ENCODE results near the gene CAPN11.

The CAPN11 gene

DNA sequence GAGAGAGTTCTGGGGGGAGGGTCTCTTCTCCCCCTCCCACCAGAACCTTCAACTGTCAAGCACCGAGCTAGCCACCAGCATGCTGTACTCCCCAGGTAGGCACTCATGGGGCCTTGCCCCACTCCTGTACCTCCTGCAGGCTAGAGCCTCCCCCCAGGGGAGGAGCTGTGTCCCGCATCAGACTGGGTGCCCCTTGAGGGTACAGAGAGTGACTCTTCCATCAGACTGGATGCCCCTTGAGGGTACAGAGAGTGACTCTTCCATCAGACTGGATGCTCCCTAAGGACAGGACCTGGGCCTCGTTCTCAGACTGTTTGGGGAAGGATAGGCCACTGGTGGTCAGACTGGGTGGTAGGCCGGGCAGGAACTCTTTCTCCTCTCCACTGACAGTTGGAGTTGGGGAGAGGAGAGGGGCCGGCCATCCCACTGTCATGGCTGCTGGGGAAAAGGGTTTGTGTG, at the start of gene CAPN11:
Gene CAPN11, plus strand, starts transcription at position 51 of the 459 bp plus-strand sequence. Its CDS starts 29 bp downstream, at position 80.
- DNase-seq, result no peak

GRCh38 chr6:44109212-44109611, 49.4 kb upstream of the CAPN11 start:
- no peak for DNase-seq

DNA sequence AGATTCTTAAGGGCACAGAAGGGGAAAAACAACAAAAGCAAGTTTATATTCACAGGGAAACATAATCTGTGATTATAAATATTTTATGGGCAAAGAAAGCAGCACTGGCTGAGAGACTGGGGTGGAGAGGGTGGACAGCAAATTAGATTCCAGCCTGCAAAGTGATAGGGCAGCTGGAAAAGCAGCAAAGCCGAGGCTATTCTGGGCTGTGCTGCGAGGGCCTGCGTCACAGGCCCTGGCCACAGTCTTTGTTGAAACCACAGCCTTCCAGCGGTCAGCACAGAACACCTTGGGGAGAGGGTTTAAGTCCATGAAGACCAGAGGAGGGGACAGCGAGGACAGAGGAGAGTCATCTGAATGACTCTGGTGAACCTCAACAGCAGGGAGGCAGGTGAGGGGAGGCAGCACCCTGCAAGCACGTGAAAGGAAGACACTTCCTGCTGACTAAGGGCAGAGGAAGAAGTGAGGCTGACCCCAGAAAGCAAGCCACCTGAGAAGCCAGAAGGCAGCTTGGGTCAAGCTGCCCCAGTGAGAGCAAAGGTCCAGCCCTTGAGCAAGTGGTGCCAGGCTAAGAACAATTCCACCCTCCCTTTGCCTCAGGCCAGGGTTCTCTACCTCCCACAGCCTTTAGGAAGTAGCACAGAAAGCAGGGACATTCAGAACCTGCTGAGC, 48.5 kb upstream of the CAPN11 start:
- DNase-seq, result no peak

DNA sequence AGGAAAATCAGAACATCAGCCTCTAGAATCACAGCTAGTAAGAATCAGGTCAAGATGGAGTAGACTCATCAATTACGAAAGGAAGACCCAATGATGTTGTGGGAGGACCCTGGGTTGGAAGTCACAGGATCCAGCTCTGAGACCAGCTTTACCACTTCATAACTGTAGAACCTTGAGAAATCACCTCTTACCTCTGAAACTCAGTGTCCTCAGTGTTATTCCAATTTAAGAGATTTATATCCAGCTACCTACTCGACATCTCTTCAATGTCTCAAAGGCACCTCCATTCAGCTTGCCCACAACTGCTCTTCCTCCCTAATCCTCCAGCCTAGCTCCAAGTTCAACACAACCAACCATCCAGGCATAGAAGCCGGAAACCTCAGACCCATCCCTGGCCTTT, 47.7 kb upstream of the CAPN11 start:
- DNase-seq, result no peak

DNA sequence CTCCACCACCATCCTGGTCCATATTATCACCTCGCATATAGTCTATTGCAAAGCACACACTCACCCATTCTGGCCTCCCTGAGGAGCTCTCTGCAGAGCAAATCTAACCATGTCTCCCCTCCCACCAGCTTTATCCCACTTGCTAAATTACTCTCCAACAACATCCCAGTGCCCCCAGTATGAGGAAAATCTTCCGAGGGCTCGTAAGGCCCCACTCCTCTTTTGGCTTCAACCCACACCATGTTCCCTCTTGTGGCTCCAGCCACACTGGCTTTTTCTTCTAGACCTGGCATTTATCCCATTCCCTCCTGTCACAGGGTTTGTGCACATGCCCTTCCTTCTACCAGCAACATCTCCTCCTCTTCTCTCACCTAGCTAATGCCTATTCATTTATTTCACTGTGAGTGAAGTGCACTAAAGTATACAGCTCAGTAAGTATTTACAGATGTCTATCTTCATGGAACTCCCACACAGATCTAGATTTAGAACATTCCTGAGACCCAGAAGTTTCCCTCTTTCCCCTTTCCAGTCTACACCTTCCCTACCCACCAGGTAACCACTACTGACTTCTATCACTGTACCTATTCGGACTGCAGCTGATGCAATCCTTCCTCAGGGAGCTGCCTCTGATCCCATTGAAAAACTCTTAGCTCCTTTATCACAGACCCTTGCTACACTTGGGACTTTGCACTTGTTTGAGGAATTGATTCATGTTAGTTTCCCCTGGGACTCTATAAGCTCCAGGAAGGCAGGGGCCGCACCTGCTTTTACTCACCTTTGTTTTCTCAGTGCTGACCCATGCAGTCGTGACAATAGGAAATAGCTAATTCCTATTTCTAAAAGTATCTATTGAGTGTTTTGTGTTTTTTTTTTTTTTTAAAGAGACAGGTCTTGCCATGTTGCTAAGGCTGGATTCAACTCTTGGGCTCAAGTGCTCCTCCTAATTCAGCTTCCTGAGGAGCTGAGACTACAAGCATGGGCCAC, 46.9 kb upstream of the CAPN11 start:
- no peak for DNase-seq

DNA sequence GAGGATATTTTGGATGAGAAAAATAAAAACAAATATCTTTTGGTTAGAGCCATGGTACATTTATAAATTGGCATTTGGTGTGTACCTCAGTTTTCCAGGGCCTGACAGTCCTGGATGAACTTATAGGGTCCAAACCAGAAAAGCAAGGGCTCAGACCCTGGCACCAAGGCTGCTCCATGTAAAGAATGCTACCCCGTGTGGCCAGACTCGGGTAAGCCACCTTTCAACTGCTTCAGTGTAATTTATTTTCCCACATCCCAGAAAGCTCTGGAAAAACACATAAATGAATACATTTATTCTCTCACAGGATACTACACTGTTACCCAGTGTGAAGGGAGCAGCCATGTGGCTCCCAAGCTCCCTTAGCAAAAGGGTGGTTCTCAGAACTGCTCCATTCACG, 45.2 kb upstream of the CAPN11 start:
- no peak for DNase-seq

- peak; percentile 56 for DNase-seq
Measured at GRCh38 chr6:44115866-44116265, 42.8 kb upstream of the CAPN11 start.

- no peak for DNase-seq
Measured at GRCh38 chr6:44116641-44117382, 41.8 kb upstream of the CAPN11 start.

DNA sequence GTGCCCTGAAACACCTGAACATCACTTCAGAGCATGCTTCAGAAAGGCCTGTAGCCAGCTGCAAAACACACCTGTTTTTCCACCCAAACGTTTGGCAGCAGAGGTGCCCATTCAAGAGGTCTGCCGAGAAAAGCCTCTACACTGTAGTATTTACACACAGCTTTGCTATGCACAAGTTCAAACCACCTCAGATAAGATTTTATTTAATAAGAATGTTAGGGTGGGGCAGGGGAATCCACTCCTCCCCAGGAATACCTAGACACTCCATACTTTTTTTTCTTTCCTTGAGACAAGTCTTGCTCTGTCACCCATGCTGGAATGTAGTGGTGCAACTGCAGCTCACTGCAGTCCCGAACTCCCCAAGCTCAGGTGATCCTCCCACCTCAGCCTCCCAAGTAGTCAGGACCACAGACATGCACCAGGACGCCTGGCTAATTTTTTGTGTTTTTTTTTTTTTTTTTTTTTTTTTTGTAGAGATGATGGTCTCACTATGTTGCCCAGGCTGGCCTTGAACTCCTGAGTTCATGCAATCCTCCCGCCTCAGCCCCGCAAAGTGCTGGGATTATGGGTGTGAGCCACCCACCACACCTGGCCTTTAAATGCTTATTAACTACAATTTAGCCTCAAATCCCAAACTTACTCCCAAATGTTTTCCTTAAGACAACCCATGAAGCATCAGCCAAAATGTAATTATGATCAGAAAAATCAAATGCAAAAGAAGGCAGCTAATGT, 41.1 kb upstream of the CAPN11 start:
- DNase-seq, result no peak

DNA sequence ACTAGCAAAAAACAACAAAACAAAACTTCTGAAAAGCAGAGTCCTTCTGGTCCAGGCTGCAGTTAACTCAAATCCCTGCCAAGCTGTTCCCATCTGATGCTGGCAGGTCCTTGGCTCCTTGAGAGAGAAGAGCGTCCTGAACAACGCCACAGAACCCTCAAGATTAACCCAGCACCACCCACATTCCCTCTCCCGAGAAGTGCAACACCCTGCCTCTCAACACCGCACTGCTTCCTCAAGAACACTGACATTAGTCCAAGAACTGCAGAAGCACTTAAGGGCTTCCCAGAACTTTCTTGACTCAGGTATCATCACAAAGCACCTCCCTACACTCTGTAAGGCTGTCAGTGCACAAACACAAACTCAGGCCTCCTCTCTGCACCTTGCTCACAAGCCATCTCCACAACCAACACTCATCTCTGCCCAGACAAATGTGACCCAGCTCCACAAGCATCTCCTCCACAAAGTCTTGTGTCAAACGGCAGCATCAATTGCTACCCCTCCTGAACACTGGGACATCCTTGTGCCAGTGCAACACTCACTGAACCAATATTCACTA, 38.8 kb upstream of the CAPN11 start:
- no peak for DNase-seq

DNA sequence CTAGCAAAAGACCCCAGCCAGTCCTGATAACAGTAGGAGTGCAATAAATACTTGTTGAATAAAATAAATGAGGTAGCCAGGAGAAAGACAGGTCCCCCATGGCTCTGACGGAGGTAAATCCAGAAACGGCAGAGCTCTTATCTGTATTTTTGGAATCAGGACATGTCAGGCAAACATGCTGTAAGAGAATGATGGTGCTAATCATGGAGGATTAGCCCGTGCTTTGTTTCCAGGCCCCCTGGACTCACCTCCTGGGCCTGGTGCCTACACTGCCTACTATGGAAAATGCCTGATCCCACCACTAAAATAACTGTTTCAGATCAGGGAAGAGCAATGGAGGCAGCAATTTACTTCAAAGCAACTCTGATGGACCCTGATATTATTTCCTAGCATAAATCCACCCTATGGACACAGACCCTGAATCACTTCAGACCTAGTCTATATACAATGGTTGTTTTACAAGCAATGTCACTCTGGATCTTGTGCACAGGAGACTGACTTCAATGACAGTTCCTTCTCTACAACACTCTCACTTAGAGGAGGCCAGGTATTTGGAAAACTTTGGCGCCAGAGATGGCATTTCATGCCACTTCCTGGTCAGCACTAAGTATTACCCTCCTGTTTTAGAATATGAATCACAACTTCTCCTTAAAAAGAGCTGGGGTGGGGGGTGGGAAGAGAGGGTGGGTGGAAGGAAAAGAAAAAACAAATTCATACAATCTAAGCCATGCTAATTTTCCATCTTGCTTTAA, 37.8 kb upstream of the CAPN11 start:
- no peak for DNase-seq

GRCh38 chr6:44122801-44123200, 35.8 kb upstream of the CAPN11 start:
- DNase-seq, result no peak

DNA sequence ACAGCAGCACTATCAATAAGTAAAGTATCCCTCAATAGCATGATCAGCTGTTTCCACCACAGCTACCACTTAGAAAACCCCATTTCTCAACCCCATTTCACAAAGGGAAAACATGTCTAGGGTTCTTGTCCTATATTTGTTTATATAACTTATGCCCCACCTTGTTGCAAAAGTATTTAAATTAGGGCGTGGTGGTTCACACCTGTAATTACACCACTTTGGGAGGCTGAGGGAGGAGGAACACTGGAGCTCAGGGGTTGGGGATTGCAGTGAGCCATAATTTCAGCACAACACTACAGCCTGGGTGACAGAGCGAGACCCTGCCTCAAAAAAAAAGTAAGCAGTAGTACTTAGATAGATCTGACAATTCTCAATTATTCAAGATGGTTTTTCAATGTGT, 35.1 kb upstream of the CAPN11 start:
- DNase-seq, result no peak

DNA sequence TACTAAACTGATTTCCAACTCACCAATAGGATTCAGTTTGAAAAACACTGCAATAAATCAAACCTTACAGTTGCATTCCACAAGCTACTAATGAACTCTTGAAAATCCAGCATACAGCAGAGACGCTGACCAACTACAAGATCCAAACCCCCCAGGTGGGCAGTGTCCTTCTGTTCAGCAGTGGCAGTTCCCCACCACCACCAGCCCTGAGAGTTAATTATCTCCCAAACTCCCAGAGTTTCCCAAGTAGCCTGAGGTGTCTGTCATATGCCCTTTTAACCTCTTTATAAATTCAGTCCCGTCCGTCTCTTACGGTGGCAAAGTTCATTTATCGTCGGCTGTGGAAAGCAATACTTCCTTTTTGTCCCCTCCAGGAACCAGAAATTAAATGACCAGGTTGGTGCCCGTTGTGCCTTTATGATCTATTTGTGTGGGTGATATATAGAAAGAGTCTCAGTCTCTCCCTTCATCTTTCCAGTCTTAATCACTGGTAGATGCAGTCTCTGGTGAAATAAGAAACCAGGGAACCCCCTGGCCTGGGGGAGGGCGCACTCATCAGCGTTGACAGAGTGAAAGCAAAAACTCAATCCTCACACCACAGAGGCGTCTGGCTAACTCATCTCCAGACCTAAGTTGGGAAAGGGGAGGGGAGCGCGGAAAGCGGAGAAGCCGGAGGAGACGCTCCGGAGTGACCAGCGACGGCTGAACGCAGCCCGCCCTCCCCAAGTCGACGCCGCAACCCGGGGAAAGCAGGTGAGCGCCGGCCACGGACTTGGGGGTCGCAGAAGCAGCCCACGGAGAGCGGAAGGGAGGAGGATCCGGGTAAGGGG, 32.1 kb upstream of the CAPN11 start:
- peak; percentile 80 for DNase-seq

GRCh38 chr6:44127186-44128019, 31.2 kb upstream of the CAPN11 start, which contains the start of the genes MRPL14 and TMEM63B:
TSS of gene MRPL14 (minus strand) at chr6:44127452. CDS start at chr6:44116611, 10,841 bp downstream.
TSS of gene TMEM63B (plus strand) at chr6:44127554. CDS start at chr6:44134585, 7,031 bp downstream.
- peak; percentile 93 for DNase-seq

GRCh38 chr6:44128020-44128917, 30.4 kb upstream of the CAPN11 start:
- DNase-seq, result no peak

DNA sequence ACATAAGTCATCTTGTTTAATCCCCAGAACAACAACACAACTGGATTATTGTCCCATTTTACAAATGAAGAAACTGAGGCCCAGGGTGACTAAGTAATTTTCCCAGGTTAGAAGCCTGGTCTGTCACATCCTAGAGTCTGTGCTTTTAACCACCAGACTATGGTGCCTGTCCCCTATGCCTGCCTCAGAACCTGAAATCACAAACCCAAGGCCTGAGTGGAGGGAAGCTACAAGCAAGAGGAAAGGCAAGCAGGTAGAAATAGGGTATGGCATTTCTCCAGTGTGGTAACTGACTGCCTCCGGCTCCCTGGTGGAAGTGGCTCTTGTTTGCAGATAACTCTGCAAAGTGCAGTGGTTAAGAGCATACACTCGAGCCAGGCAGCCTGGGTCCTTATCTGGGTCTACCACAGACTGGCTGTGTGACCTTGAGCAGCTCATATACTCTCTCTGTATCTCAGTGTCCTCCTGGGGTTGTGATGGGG, 28.7 kb upstream of the CAPN11 start:
- DNase-seq, result no peak

- DNase-seq, result no peak
Measured at GRCh38 chr6:44131892-44132291, 26.7 kb upstream of the CAPN11 start.
